ENCODE results near the gene UQCRHL. TPM values are rescaled to one million over a fixed set of nuclear protein-coding genes. Genes with fewer than 3 reads are reported as not detected.

The UQCRHL gene
- total and polyA plus RNA-seq, 10 of the 15 experiments (the other 5 are each of a cell fraction or from before 2014, with no cell fraction given) = 1.4 to 17.3 (median 5.7) TPM

GRCh38 chr1:15761366-15762128 is 45.9 kb downstream of the UQCRHL start:
- ChIA-PET POLR2A (interaction anchor here (0.7 kb wide), 1 partner anchor 17 kb away, joined by 6 read pairs; no protein-coding TSS in a partner anchor), RAD21 (ENCODE audit: unreplicated experiment) (no interaction called here), CTCF (interaction anchor here (0.5 to 0.8 kb wide), 2 partner anchors 246 to 1606 kb away, joined by 3 read pairs; no protein-coding TSS in a partner anchor), SMC1A (ENCODE audit: uncharacterized antibody, unreplicated experiment) (no interaction called here)
- DNase-seq (ENCODE audit: low read depth, low spot score) (no peak), ATAC-seq (no peak), FAIRE-seq (no peak)
- no peak overlapping the region for H3K4me2 ChIP-seq (ENCODE audit: control insufficient read depth, insufficient read depth)
- H3K9ac ChIP-seq (ENCODE audit: control insufficient read depth, insufficient read depth, low read length) = no peak overlapping the region
- H3K79me2 ChIP-seq (ENCODE audit: control insufficient read depth, insufficient read depth, low read length) = no peaks in the 10 kb centered on the region
- 20% methylated on average over 7 of the region's 8 CpGs for WGBS (ENCODE audit: insufficient coverage, insufficient replicate concordance, low lambda C conversion rate, missing lambda C conversion rate)
- no TSS peak for BruUV-seq (replicated peaks)
- H3K36me3 ChIP-seq (ENCODE audit: control insufficient read depth in 2 of 2, insufficient read depth in 2 of 2, low read length in 1 of 2) = no peaks in the 10 kb centered on the region
- H3K27ac ChIP-seq (ENCODE audit: control insufficient read depth, insufficient read depth) = no peak overlapping the region
- H3K27me3 ChIP-seq (replicated peaks in 1 of 2; ENCODE audit: control insufficient read depth in 2 of 2, insufficient read depth in 2 of 2, low read length in 1 of 2) = peaks cover 7 to 16% of the 10 kb centered on the region in 2 experiments; a peak in 3 of 4 replicates
- intact Hi-C loops (cut with micrococcal nuclease; ENCODE audit: unreplicated experiment) = no loop called here
- H3K4me3 ChIP-seq = no peak overlapping the region
- in situ Hi-C loops (cut with MboI) = no loop called here
- no peaks in the 10 kb centered on the region for H3K9me3 ChIP-seq (replicated peaks; ENCODE audit: control insufficient read depth, insufficient read depth, low read length)
- H3K4me1 ChIP-seq (ENCODE audit: control insufficient read depth, insufficient read depth, low read length) = no peaks in the 10 kb centered on the region
- no peak overlapping the region for H2AFZ ChIP-seq (ENCODE audit: control insufficient read depth, low read depth, low read length)
- no peaks in the 10 kb centered on the region for H4K20me1 ChIP-seq (ENCODE audit: control insufficient read depth, insufficient read depth)
- TF ChIP-seq STAT1 (conservative IDR thresholded peaks at IDR 0.05) = no peak
- TF ChIP-seq MLLT1 (IDR thresholded peaks at IDR 0.05) = no peak
- TF ChIP-seq PAX8 (IDR thresholded peaks at IDR 0.05) = no peak
- TF ChIP-seq ZSCAN29 (IDR thresholded peaks at IDR 0.05) = no peak
- TF ChIP-seq, protein P1, sequence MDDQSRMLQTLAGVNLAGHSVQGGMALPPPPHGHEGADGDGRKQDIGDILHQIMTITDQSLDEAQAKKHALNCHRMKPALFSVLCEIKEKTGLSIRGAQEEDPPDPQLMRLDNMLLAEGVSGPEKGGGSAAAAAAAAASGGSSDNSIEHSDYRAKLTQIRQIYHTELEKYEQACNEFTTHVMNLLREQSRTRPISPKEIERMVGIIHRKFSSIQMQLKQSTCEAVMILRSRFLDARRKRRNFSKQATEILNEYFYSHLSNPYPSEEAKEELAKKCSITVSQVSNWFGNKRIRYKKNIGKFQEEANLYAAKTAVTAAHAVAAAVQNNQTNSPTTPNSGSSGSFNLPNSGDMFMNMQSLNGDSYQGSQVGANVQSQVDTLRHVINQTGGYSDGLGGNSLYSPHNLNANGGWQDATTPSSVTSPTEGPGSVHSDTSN (IDR thresholded peaks at IDR 0.05; ENCODE audit: insufficient replicate concordance, low read depth, low read length) = no peak
- no peak for TF ChIP-seq EP300 (IDR thresholded peaks at IDR 0.05; ENCODE audit: borderline replicate concordance in 1 of 2, control insufficient read depth in 1 of 2, low read depth in 2 of 2, low read length in 2 of 2)
- no peak for TF ChIP-seq CREM (IDR thresholded peaks at IDR 0.05; ENCODE audit: low read depth)
- TF ChIP-seq POU2F2 (IDR thresholded peaks at IDR 0.05; ENCODE audit: borderline replicate concordance, low read depth, low read length) = no peak
- TF ChIP-seq MXI1 (IDR thresholded peaks at IDR 0.05; ENCODE audit: low read depth, low read length) = no peak
- no peak for TF ChIP-seq CBX5 (IDR thresholded peaks at IDR 0.05; ENCODE audit: low read depth)
